Panc1 (cell line): ENCODE data around the gene C4BPB. TPM values are rescaled to one million over a fixed set of nuclear protein-coding genes. Genes with fewer than 3 reads are reported as not detected.

Experiments
- ATAC-seq: fragments of 200-7000 bp; cut with Tn5 transposase; 2 replicates; pipeline ENCODE4 v1.9.1; 2020; ENCODE audit warnings: mild to moderate bottlenecking, moderate library complexity
- BruUV-seq: library from RNA; stranded (reverse); fragments of 400-500 nt; replicated peaks from 2 replicates; lab custom pipeline; 2021; lab: Mats Ljungman, UMichigan
- CTCF ChIA-PET: fragments of 300-600 bp; sonication (Branson Sonifier 250); formaldehyde crosslinking; loops from one replicate; lab custom pipeline; 2022; ENCODE audit warnings: antibody characterized with exemption; lab: Charles Lee
- POLR2A ChIA-PET: fragments of 300-600 bp; sonication (Branson Sonifier 250); formaldehyde crosslinking; loops from one replicate; lab custom pipeline; 2022; ENCODE audit warnings: antibody characterized with exemption; lab: Charles Lee
- DNase-seq: peaks from one replicate; pipeline ENCODE4 v3.0.0-alpha.2; 2010; ENCODE audit warnings: low read depth, low spot score
- H3K27ac ChIP-seq: 2 replicates; pipeline ENCODE4 v1.5.1; 2011; ENCODE audit warnings: mild to moderate bottlenecking, low read length, inconsistent platforms
- H3K27me3 ChIP-seq: fragments of 200-500 bp; sonication (Bioruptor generic); 2 replicates; pipeline ENCODE4 v1.6.0; 2014; ENCODE audit warnings: low read length, inconsistent platforms; ENCODE audit not compliant: control insufficient read depth, insufficient read depth
- H3K36me3 ChIP-seq: fragments of 200-500 bp; sonication (Bioruptor generic); 2 replicates; pipeline ENCODE4 v1.5.1; 2014; ENCODE audit warnings: inconsistent platforms, mild to moderate bottlenecking, low read length, moderate library complexity; ENCODE audit not compliant: control insufficient read depth, insufficient read depth
- H3K4me1 ChIP-seq: 2 replicates; pipeline ENCODE4 v1.5.1; 2011; ENCODE audit warnings: inconsistent platforms, mild to moderate bottlenecking, low read length, moderate library complexity; ENCODE audit not compliant: control insufficient read depth, insufficient read depth
- H3K4me3 ChIP-seq, 2 experiments: 2 replicates each; pipeline ENCODE4 v1.5.1; 2011 to 2012; ENCODE audit warnings: low read depth in 2 of 2, low read length in 2 of 2, mild to moderate bottlenecking in 2 of 2, inconsistent platforms in 1 of 2, moderate library complexity in 1 of 2
- H3K9me3 ChIP-seq: fragments of 200-500 bp; sonication (Bioruptor generic); 2 replicates; pipeline ENCODE4 v1.5.1; 2014; ENCODE audit warnings: low read depth, mild to moderate bottlenecking, inconsistent platforms, low read length, moderate library complexity; ENCODE audit not compliant: control insufficient read depth, insufficient read depth
- POLR2AphosphoS5 ChIP-seq: IDR thresholded peaks from 2 replicates; pipeline ENCODE4 v1.6.1; 2012; ENCODE audit warnings: mild to moderate bottlenecking, low read depth, low read length, moderate library complexity
- SIN3A ChIP-seq: IDR thresholded peaks from 2 replicates; pipeline ENCODE4 v1.6.1; 2012; ENCODE audit warnings: low read depth, mild to moderate bottlenecking, low read length, moderate library complexity, borderline replicate concordance; ENCODE audit not compliant: insufficient read depth
- TCF7L2 ChIP-seq: IDR thresholded peaks from 2 replicates; pipeline ENCODE4 v1.6.1; 2011; ENCODE audit warnings: mild to moderate bottlenecking, low read depth, low read length, inconsistent platforms
- in situ Hi-C: cut with HindIII; loops from 2 replicates; pipeline ENCODE4 v1.10.0; 2016; ENCODE audit warnings: low sequenced_read_pairs, low pct_unique_long_range_greater_than_20kb
- intact Hi-C: fragments of 100-400 bp; cut with micrococcal nuclease; formaldehyde crosslinking; loops from one replicate; pipeline ENCODE4 v1.10.0; 2022; ENCODE audit not compliant: unreplicated experiment
- total RNA-seq: library from RNA; stranded (reverse); gene quantifications from one replicate; pipeline ENCODE4 v1.2.1, GENCODE V29; 2021; ENCODE audit not compliant: unreplicated experiment
- TF ChIP-seq, protein P1 (sequence below): fragments of 450-650 bp; IDR thresholded peaks from 2 replicates; pipeline ENCODE4 v1.5.1; 2017; ENCODE audit warnings: mild to moderate bottlenecking
- TF ChIP-seq, protein P2 (sequence below), 2 experiments: IDR thresholded peaks; 2 replicates each; pipeline ENCODE4 v1.6.1; 2011 to 2012; ENCODE audit warnings: low read depth in 2 of 2, control low read depth in 1 of 2, low read length in 1 of 2, mild to moderate bottlenecking in 1 of 2, moderate library complexity in 1 of 2; ENCODE audit not compliant: insufficient read depth in 1 of 2

Gene C4BPB
- total RNA-seq, 1 experiment from 2014 or later, result 0.62 TPM

DNA sequence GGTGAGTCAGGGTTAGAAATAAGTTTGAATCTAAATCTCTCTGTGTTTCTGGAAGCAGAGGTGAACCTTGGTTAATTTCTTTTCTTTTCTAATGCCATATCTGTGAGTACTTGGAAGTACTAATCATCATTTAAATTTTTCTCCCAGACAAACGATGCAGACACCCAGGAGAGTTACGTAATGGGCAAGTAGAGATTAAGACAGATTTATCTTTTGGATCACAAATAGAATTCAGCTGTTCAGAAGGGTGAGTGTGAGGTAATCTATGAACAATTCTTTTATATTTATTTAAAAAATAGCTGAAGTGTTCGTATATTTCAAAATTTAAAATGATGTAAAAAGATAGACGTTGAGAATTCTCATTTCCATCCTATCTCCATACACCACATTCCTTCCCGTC, 26.6 kb downstream of the C4BPB start:
- ChIA-PET POLR2A (no interaction called here), CTCF (no interaction called here)
- BruUV-seq, result no TSS peak
- no peak overlapping the region for H3K4me3 ChIP-seq
- H3K36me3 ChIP-seq, result no peaks in the 10 kb centered on the region
- in situ Hi-C loops (no loop called here), intact Hi-C loops (no loop called here)
- no peak overlapping the region for H3K27ac ChIP-seq
- H3K4me1 ChIP-seq, result no peaks in the 10 kb centered on the region
- no peaks in the 10 kb centered on the region; the same call in 1 of the 2 replicates for H3K27me3 ChIP-seq
- no peaks in the 10 kb centered on the region for H3K9me3 ChIP-seq
- DNase-seq (no peak), ATAC-seq (no peak)
- TF ChIP-seq SIN3A (no peak), TCF7L2 (no peak), POLR2AphosphoS5 (no peak)
- TF ChIP-seq, protein P1, sequence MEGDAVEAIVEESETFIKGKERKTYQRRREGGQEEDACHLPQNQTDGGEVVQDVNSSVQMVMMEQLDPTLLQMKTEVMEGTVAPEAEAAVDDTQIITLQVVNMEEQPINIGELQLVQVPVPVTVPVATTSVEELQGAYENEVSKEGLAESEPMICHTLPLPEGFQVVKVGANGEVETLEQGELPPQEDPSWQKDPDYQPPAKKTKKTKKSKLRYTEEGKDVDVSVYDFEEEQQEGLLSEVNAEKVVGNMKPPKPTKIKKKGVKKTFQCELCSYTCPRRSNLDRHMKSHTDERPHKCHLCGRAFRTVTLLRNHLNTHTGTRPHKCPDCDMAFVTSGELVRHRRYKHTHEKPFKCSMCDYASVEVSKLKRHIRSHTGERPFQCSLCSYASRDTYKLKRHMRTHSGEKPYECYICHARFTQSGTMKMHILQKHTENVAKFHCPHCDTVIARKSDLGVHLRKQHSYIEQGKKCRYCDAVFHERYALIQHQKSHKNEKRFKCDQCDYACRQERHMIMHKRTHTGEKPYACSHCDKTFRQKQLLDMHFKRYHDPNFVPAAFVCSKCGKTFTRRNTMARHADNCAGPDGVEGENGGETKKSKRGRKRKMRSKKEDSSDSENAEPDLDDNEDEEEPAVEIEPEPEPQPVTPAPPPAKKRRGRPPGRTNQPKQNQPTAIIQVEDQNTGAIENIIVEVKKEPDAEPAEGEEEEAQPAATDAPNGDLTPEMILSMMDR, result no peak
- TF ChIP-seq, protein P2, sequence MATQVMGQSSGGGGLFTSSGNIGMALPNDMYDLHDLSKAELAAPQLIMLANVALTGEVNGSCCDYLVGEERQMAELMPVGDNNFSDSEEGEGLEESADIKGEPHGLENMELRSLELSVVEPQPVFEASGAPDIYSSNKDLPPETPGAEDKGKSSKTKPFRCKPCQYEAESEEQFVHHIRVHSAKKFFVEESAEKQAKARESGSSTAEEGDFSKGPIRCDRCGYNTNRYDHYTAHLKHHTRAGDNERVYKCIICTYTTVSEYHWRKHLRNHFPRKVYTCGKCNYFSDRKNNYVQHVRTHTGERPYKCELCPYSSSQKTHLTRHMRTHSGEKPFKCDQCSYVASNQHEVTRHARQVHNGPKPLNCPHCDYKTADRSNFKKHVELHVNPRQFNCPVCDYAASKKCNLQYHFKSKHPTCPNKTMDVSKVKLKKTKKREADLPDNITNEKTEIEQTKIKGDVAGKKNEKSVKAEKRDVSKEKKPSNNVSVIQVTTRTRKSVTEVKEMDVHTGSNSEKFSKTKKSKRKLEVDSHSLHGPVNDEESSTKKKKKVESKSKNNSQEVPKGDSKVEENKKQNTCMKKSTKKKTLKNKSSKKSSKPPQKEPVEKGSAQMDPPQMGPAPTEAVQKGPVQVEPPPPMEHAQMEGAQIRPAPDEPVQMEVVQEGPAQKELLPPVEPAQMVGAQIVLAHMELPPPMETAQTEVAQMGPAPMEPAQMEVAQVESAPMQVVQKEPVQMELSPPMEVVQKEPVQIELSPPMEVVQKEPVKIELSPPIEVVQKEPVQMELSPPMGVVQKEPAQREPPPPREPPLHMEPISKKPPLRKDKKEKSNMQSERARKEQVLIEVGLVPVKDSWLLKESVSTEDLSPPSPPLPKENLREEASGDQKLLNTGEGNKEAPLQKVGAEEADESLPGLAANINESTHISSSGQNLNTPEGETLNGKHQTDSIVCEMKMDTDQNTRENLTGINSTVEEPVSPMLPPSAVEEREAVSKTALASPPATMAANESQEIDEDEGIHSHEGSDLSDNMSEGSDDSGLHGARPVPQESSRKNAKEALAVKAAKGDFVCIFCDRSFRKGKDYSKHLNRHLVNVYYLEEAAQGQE (IDR thresholded peaks at IDR 0.05; ENCODE audit: insufficient read depth in 1 of 2, low read depth in 2 of 2, low read length in 1 of 2), result no peak

DNA sequence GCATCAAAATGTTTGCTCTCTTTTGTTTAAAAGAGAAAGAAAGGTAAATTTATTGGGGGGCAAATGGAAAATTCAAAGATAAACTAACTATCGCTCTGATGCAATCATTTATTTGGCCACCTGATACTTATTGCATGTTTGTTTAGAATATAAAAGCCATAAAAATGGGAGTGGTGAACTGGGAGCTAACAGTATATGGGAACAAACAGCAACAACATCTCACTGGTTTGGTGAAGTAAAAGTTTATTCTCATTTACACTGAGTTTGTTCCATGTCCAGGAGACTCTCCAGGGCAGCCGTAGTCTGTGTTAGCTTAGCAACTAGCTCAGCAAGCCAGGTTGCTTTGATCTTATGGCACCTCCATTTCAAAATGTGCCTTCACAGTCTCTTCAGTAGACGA, 35.7 kb downstream of the C4BPB start:
- ATAC-seq (no peak), DNase-seq (no peak)
- H3K27ac ChIP-seq, result no peak overlapping the region
- TF ChIP-seq, protein P2 (IDR thresholded peaks at IDR 0.05; ENCODE audit: insufficient read depth in 1 of 2, low read depth in 2 of 2, low read length in 1 of 2), result no peak
- TF ChIP-seq POLR2AphosphoS5 (no peak), SIN3A (no peak), TCF7L2 (no peak)
- TF ChIP-seq, protein P1, result no peak
- no peaks in the 10 kb centered on the region for H3K36me3 ChIP-seq
- no peak overlapping the region for H3K4me3 ChIP-seq
- BruUV-seq, result no TSS peak
- ChIA-PET POLR2A (no interaction called here), CTCF (no interaction called here)
- H3K4me1 ChIP-seq, result no peaks in the 10 kb centered on the region
- in situ Hi-C loops (no loop called here), intact Hi-C loops (no loop called here)
- no peaks in the 10 kb centered on the region for H3K27me3 ChIP-seq
- H3K9me3 ChIP-seq, result peaks cover 9% of the 10 kb centered on the region; the same call in 1 of the 2 replicates
